Suprapubic skin (tissue), 4 donors: ENCODE data around the gene MYO1E. TPM values are rescaled to one million over a fixed set of nuclear protein-coding genes. Genes with fewer than 3 reads are reported as not detected.
"Not testable (repeated sequence)": the region's sequence is repeated elsewhere in the genome, so short reads cannot be mapped to it uniquely, and the experiment has no call there.

Source experiments
- DNase-seq, 2 donors: peaks; one replicate each; pipeline ENCODE4 v3.0.0-alpha.2; 2019; ENCODE audit warnings: low spot score in 2 of 2
- H3K27ac ChIP-seq: fragments of 200-600 bp; sonication (generic); one replicate; pipeline ENCODE4 v1.5.1; 2019
- H3K27me3 ChIP-seq: fragments of 200-600 bp; sonication (generic); one replicate; pipeline ENCODE4 v1.5.1; 2019
- H3K36me3 ChIP-seq: fragments of 200-600 bp; sonication (generic); one replicate; pipeline ENCODE4 v1.5.1; 2019
- H3K4me1 ChIP-seq: fragments of 200-600 bp; sonication (generic); one replicate; pipeline ENCODE4 v1.5.1; 2019
- H3K4me3 ChIP-seq: fragments of 200-600 bp; sonication (generic); one replicate; pipeline ENCODE4 v1.5.1; 2019; ENCODE audit warnings: mild to moderate bottlenecking
- H3K9me3 ChIP-seq: fragments of 200-600 bp; sonication (generic); one replicate; pipeline ENCODE4 v1.5.1; 2019
- CTCF ChIP-seq, 2 donors: fragments of 200-600 bp in 1 of 2; fragments of 450-650 bp in 1 of 2; sonication (generic) in 1 of 2; IDR thresholded peaks; one replicate each; pipeline ENCODE4 v1.5.1; 2016 to 2019; ENCODE audit warnings: antibody characterized with exemption in 2 of 2, mild to moderate bottlenecking in 1 of 2, moderate library complexity in 1 of 2
- EP300 ChIP-seq: sonication (generic); formaldehyde crosslinking; IDR thresholded peaks from one replicate; pipeline ENCODE4 v1.6.1; 2017; ENCODE audit warnings: antibody characterized with exemption
- POLR2A ChIP-seq, 2 donors: fragments of 450-650 bp; IDR thresholded peaks; one replicate each; pipeline ENCODE4 v1.6.1; 2017; ENCODE audit warnings: antibody characterized with exemption in 2 of 2, mild to moderate bottlenecking in 2 of 2, moderate library complexity in 2 of 2
- POLR2AphosphoS5 ChIP-seq, 3 donors: sonication (generic); formaldehyde crosslinking; IDR thresholded peaks; one replicate each; pipeline ENCODE4 v1.6.1; 2017; ENCODE audit warnings: antibody characterized with exemption in 3 of 3
- WGBS: methylation state at CpG from one replicate; pipeline ENCODE4 v1.1.5; 2018; 5-methylcytosine and 5-hydroxymethylcytosine counted together
- total RNA-seq, 4 donors: library from RNA; depleted of rRNA; stranded (reverse); fragments of >200 nt; gene quantifications; one replicate each; pipeline ENCODE4 v1.1.0, GENCODE V29; 2016

The MYO1E gene
- total RNA-seq, 4 donors from 2014 or later, result 79.7 to 171 (median 144) TPM

- no peaks in the 10 kb centered on the region for H3K9me3 ChIP-seq
- H3K4me1 ChIP-seq, result peaks cover 12% of the 10 kb centered on the region
- no peak overlapping the region for H3K27ac ChIP-seq
- H3K4me3 ChIP-seq, result no peak overlapping the region
- H3K36me3 ChIP-seq, result no peaks in the 10 kb centered on the region
- no peaks in the 10 kb centered on the region for H3K27me3 ChIP-seq
- DNase-seq, result no peak
- TF ChIP-seq CTCF (IDR thresholded peaks at IDR 0.05) (no peak), EP300 (no peak), POLR2AphosphoS5 (IDR thresholded peaks at IDR 0.05) (no peak), POLR2A (IDR thresholded peaks at IDR 0.05) (no peak)
- 50% methylated on average over 3 of the region's 3 CpGs for WGBS
Observed at GRCh38 chr15:59396679-59397078, 24.0 kb upstream of the MYO1E start.

- TF ChIP-seq CTCF (IDR thresholded peaks at IDR 0.05), result no peak
- TF ChIP-seq EP300, result no peak
- TF ChIP-seq POLR2A (IDR thresholded peaks at IDR 0.05), result no peak
- no peak for TF ChIP-seq POLR2AphosphoS5 (IDR thresholded peaks at IDR 0.05)
- Histone ChIP-seq H3K27me3 (no peaks in the 10 kb centered on the region), H3K4me3 (no peak overlapping the region), H3K36me3 (no peaks in the 10 kb centered on the region), H3K9me3 (no peaks in the 10 kb centered on the region), H3K27ac (no peak overlapping the region), H3K4me1 (peaks cover 12% of the 10 kb centered on the region)
- WGBS, result 59% methylated on average over 3 of the region's 3 CpGs
- DNase-seq, result no peak
Observed at GRCh38 chr15:59396211-59396610, 23.5 kb upstream of the MYO1E start.

- Histone ChIP-seq H3K4me1 (no peaks in the 10 kb centered on the region), H3K27me3 (no peaks in the 10 kb centered on the region), H3K36me3 (no peaks in the 10 kb centered on the region), H3K9me3 (no peaks in the 10 kb centered on the region), H3K27ac (no peak overlapping the region), H3K4me3 (no peak overlapping the region)
- WGBS, result 85% methylated on average over 9 of the region's 9 CpGs
- DNase-seq, result no peak
- TF ChIP-seq POLR2AphosphoS5 (IDR thresholded peaks at IDR 0.05) (no peak), CTCF (IDR thresholded peaks at IDR 0.05) (no peak), POLR2A (IDR thresholded peaks at IDR 0.05) (no peak), EP300 (no peak)
Observed at GRCh38 chr15:59394166-59394661, 21.5 kb upstream of the MYO1E start.

GRCh38 chr15:59392299-59392698 lies 19.6 kb upstream of the MYO1E start:
- Histone ChIP-seq H3K9me3 (no peaks in the 10 kb centered on the region), H3K4me1 (peaks cover 6% of the 10 kb centered on the region), H3K36me3 (no peaks in the 10 kb centered on the region), H3K4me3 (no peak overlapping the region), H3K27me3 (no peaks in the 10 kb centered on the region), H3K27ac (no peak overlapping the region)
- no peak for DNase-seq
- TF ChIP-seq POLR2A (IDR thresholded peaks at IDR 0.05) (no peak), EP300 (no peak), CTCF (IDR thresholded peaks at IDR 0.05) (no peak), POLR2AphosphoS5 (IDR thresholded peaks at IDR 0.05) (no peak)
- 71% methylated on average over 5 of the region's 5 CpGs for WGBS

GRCh38 chr15:59388670-59389069 lies 16.0 kb upstream of the MYO1E start:
- Histone ChIP-seq H3K27me3 (no peaks in the 10 kb centered on the region), H3K9me3 (no peaks in the 10 kb centered on the region), H3K27ac (no peak overlapping the region), H3K4me3 (no peak overlapping the region), H3K36me3 (no peaks in the 10 kb centered on the region), H3K4me1 (peaks cover 6% of the 10 kb centered on the region)
- no peak for TF ChIP-seq POLR2A (IDR thresholded peaks at IDR 0.05)
- TF ChIP-seq EP300, result no peak
- no peak for TF ChIP-seq CTCF (IDR thresholded peaks at IDR 0.05)
- TF ChIP-seq POLR2AphosphoS5 (IDR thresholded peaks at IDR 0.05), result no peak
- 51% methylated on average over 3 of the region's 3 CpGs for WGBS
- no peak for DNase-seq

- H3K27me3 ChIP-seq, H3K9me3 ChIP-seq, H3K4me1 ChIP-seq, DNase-seq, H3K36me3 ChIP-seq, H3K4me3 ChIP-seq, H3K27ac ChIP-seq: not testable (repeated sequence)
- 96% methylated on average over 13 of the region's 13 CpGs for WGBS
Observed at GRCh38 chr15:59387196-59387878, 14.7 kb upstream of the MYO1E start.
